Cardiac fibroblast (primary cell): Measurements from ENCODE around the gene MRPL11.
A peak's percentile ranks its signal among the peaks of the same experiment; 100 is the strongest.

ENCODE experiments used
- DNase-seq, 2 donors: peaks; one replicate each; pipeline versions ENCODE4 v3.0.0 to v3.0.0-alpha.2; 2010; ENCODE audit warnings: low read depth in 2 of 2
- H3K4me3 ChIP-seq, 2 donors: replicated peaks in 1 of 2; 1 replicate in 1 of 2; 2 replicates in 1 of 2; pipeline ENCODE4 v1.5.1; 2011; ENCODE audit warnings: low read depth in 2 of 2, low read length in 2 of 2, mild to moderate bottlenecking in 2 of 2, moderate library complexity in 1 of 2
- TF ChIP-seq, protein P1 (sequence below): IDR thresholded peaks from one replicate; pipeline ENCODE4 v1.5.1; 2011; ENCODE audit warnings: low read depth, mild to moderate bottlenecking, low read length, inconsistent platforms

MRPL11 gene

DNA sequence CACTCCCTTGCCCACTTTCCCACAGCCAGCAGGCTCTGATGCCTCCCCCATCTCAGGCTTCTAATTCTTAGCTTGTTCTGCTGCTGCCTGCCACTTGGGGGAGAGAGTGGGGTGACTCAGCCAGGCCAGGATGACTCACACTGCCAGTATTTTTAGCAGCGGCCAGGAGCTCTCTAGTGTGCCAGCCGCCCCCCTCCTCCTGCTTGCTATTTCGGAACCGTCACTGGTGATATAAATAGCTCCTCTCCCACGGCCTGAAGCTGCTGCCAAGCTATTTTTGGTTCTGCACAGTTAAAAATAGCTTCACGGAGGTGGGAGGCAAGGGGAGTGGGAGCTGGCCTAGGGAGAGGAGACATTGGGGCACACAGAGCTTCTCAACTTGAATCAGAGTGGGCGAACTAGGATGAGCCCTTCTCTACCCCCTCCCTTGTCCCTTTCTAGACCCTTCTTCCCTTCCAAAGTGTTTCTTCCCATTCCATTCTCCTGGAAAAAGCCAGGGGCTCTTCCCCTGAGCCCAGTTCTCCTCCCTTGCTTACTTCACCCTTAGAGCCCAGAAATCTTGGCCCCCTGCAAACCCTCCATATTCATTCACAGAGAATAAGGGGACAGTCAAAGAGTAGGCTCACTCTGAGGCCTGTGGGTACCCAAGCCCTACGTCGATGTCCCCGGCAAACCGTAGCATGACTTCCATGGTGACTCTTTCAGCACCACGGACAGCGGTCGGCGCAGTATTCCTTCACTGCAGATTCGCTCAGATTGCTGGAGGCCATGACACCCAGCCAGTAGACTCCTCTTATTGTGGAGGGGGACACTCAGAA, 20.3 kb downstream of the MRPL11 start:
- TF ChIP-seq, protein P1, sequence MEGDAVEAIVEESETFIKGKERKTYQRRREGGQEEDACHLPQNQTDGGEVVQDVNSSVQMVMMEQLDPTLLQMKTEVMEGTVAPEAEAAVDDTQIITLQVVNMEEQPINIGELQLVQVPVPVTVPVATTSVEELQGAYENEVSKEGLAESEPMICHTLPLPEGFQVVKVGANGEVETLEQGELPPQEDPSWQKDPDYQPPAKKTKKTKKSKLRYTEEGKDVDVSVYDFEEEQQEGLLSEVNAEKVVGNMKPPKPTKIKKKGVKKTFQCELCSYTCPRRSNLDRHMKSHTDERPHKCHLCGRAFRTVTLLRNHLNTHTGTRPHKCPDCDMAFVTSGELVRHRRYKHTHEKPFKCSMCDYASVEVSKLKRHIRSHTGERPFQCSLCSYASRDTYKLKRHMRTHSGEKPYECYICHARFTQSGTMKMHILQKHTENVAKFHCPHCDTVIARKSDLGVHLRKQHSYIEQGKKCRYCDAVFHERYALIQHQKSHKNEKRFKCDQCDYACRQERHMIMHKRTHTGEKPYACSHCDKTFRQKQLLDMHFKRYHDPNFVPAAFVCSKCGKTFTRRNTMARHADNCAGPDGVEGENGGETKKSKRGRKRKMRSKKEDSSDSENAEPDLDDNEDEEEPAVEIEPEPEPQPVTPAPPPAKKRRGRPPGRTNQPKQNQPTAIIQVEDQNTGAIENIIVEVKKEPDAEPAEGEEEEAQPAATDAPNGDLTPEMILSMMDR, result peak; percentile 50
- DNase-seq, result peak; percentile 93 to 97
- H3K4me3 ChIP-seq, result no peak overlapping the region

DNA sequence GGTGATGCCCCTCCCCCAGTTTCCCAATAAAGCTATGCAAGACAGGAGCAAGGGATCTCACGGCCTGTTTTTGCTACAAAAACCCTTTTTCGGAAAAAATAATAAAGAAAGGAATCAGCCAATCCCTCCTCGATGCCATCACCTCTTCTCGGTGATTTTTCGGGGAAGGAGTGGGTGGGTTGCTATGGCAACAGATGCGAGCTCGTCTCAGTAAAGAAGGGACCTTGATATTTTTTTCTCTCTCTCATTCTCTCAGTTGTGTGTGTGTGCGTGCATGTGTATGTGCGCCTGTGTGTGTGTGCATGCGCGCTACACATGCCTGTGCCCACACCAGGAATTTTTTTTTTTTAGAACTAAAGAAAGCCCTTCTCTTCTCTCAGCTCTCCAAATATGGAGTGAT, 21.6 kb downstream of the MRPL11 start:
- DNase-seq, result no peak
- no peak overlapping the region for H3K4me3 ChIP-seq
- TF ChIP-seq, protein P1, result no peak

DNA sequence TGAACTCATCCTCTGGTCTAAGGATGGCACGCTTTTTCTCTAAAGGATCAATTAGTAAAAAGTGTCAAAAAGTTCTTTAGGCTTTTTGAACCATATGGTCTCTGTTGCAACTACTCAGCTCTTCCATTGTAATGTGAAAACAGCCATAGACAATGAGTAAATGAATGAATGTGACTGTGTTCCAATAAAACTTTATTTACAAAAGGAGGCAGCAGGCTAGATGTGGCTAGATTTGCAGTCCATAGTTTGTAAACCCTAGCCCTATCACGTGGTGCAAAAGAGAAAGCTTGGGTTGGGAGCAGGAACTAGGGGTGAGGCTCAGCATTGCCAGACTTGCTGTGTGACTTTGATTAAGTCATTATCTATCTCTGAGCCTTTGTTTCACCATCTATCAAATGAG, 23.2 kb downstream of the MRPL11 start:
- TF ChIP-seq, protein P1, result no peak

DNA sequence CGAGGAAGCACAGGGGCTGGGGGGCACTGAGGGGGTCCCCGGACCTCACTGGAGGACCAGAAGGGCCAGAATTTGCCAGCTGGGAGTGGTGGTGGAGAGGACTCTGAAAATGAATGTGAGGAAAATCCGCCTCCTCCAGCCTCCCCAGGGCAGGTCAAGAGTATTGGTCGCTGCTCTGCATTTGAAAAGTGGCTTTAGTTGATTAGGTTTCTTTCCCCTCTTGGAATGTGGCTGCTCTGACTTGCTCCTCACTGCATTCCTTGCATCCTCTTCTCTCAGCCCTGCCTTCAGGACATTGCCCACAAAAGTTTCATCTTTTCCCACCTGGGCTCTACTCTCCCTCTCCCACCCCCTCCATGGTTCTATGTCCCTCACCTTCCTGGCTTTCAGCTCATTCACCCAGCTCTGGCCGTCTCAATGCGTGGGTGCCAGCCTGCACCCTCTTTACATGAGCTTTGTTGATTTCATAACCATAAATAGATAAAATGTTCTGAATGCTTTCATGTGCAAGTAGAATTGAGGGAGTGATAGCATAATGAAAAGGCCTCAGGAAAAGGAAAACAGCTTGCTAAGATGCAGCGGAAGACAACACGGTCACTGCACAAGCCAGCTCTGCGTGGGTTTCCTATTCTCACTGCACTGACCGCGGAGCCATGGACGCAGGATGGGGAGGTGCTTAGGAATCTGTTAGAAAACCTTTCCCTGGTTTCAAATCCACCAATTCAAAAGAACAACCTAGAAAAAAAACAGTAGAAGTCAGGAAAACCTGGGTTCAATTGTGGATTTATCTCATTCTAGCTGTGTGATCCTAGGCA, 24.3 kb downstream of the MRPL11 start:
- no peak overlapping the region for H3K4me3 ChIP-seq
- DNase-seq, result no peak
- TF ChIP-seq, protein P1, result no peak

More for the DNA sequence above, 23.2 kb downstream of the MRPL11 start:
- no peak overlapping the region for H3K4me3 ChIP-seq
- no peak for DNase-seq

DNA sequence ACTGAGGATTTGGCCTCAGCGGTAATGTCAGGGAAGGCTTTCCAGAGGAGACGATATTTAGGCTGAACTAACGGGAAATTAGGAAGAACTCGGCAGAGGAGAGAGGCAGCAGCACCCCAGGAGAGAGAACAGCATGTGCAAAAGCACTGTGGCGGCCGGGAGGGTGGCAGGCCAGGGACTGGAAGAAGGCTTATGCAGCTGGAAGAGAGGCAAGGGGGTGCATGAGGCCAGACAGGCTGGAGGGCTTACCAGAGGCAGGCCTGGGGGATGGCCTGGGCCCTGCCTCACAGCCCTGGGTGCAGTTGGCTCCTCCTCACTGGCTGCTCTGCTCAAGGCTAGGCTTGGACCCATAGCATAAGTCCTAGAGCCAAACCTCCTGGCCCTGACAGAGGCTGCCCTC, 25.5 kb downstream of the MRPL11 start:
- H3K4me3 ChIP-seq, result no peak overlapping the region
- TF ChIP-seq, protein P1, result no peak
- no peak for DNase-seq

DNA sequence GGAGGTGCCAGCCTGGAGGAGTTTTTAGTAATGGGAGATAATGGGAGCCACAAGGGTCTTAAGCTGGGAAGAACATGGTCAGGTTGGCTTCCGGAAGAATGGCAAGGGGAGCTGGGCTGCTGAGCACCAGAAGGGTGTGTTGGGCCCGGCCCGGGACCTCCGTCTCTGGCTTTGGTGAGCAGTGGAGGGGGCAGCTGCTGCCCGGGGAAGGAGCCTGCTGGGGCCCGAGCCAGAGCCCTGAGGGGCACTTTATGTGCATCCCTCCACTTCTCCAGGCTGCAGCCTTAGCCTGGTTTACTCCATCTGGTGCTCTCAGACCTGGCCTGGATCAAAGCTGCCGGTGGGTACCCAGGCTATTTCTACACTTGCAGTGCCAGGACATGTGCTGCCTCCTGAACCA, 26.5 kb downstream of the MRPL11 start:
- no peak overlapping the region for H3K4me3 ChIP-seq
- no peak for DNase-seq
- TF ChIP-seq, protein P1, result no peak
